A673 (cell line): ENCODE measurements around the gene TRAPPC14.

Experiments
- EZH2 ChIP-seq: fragments of 200-600 bp; sonication (generic); IDR thresholded peaks from 2 replicates; pipeline ENCODE4 v1.6.1; 2017; ENCODE audit warnings: borderline replicate concordance, low read depth, mild to moderate bottlenecking, mixed read lengths, antibody characterized with exemption, low read length; ENCODE audit not compliant: poor library complexity, severe bottlenecking
- TF ChIP-seq, protein P1 (sequence below): fragments of 300-800, 200-600 bp; sonication (generic); conservative IDR thresholded peaks from 2 replicates; pipeline ENCODE4 v1.5.1; 2017; ENCODE audit warnings: low read depth, mild to moderate bottlenecking, antibody characterized with exemption, low read length, moderate library complexity, mixed read lengths

DNA sequence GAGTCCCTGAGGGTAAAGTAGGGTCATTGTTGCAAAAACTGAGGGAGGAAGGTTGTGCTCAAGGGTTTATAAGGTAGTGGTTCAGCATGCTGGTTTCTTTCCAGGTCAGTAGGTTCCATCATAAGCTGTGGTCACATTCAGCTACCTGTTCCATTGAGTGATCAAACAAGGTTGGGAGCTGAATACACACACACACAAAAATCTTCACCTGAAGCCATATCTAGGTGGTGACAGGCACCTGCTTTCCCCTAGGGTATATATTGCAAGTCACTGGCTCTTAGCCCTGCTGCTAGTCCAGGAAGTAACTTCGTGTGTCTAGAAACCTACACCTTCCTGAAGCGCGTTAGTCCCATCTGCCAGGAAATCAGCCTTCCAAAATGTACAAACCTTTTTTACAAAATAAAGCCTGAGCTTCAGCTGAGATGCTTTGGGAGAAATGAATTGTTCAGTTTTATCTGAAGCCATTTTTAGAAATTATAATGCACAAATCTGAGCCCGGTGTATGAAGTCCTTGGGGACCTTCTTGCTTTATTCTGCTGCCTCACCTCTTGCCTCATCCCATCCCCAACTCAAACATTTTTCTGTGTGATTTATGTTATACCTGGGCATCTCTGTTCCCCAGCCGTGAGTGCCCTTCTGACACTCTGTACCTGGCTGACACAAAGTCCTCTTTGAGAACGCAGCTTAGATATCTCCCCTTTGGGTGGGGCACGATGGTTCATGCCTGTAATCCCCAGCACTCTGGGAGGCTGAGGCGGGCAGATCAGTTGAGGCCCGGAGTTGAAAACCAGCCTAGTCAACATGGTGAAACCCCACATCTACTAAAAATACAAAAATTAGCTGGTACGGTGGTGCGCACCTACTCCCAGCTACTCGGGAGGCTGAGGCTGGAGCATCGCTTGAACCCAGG is 20.4 kb downstream of the TRAPPC14 start:
- TF ChIP-seq, protein P1, sequence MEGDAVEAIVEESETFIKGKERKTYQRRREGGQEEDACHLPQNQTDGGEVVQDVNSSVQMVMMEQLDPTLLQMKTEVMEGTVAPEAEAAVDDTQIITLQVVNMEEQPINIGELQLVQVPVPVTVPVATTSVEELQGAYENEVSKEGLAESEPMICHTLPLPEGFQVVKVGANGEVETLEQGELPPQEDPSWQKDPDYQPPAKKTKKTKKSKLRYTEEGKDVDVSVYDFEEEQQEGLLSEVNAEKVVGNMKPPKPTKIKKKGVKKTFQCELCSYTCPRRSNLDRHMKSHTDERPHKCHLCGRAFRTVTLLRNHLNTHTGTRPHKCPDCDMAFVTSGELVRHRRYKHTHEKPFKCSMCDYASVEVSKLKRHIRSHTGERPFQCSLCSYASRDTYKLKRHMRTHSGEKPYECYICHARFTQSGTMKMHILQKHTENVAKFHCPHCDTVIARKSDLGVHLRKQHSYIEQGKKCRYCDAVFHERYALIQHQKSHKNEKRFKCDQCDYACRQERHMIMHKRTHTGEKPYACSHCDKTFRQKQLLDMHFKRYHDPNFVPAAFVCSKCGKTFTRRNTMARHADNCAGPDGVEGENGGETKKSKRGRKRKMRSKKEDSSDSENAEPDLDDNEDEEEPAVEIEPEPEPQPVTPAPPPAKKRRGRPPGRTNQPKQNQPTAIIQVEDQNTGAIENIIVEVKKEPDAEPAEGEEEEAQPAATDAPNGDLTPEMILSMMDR, result no peak
- TF ChIP-seq EZH2, result no peak
